PFSK-1 (cell line): Measurements from ENCODE around the gene BRSK2.

ENCODE experiments used
- FOXP2 ChIP-seq: optimal IDR thresholded peaks from 2 replicates; pipeline ENCODE3; 2011; ENCODE audit warnings: borderline replicate concordance, control low read depth, inconsistent platforms; ENCODE audit not compliant: insufficient read depth; ENCODE audit errors: extremely low read length, extremely low read depth
- POLR2AphosphoS5 ChIP-seq: IDR thresholded peaks from 2 replicates; pipeline ENCODE4 v1.6.1; 2012; ENCODE audit warnings: low read depth, mild to moderate bottlenecking, control low read depth, low read length, moderate library complexity
- REST ChIP-seq, 2 experiments: IDR thresholded peaks; 2 replicates each; pipeline versions ENCODE4 v1.6.1 to v1.8.0; 2011 to 2012; ENCODE audit warnings: low read depth in 2 of 2, low read length in 2 of 2, control low read depth in 1 of 2, inconsistent platforms in 1 of 2, mild to moderate bottlenecking in 1 of 2, moderate library complexity in 1 of 2; ENCODE audit not compliant: insufficient read depth in 1 of 2
- SIN3A ChIP-seq: IDR thresholded peaks from 2 replicates; pipeline ENCODE4 v1.6.1; 2012; ENCODE audit warnings: mild to moderate bottlenecking, low read length, moderate library complexity, borderline replicate concordance; ENCODE audit not compliant: insufficient read depth
- TAF1 ChIP-seq: IDR thresholded peaks from 2 replicates; pipeline ENCODE4 v1.6.1; 2012; ENCODE audit warnings: low read length, control low read depth, borderline replicate concordance; ENCODE audit not compliant: insufficient read depth

BRSK2 gene

GRCh38 chr11:1368966-1369365 is 20.8 kb upstream of the BRSK2 start:
- TF ChIP-seq TAF1 (no peak), POLR2AphosphoS5 (no peak)

- no peak for TF ChIP-seq REST (IDR thresholded peaks at IDR 0.05; ENCODE audit: insufficient read depth in 1 of 2, low read depth in 2 of 2, low read length in 2 of 2)
Observed at GRCh38 chr11:1369371-1370005, 20.2 kb upstream of the BRSK2 start.

GRCh38 chr11:1370186-1371025 is 19.3 kb upstream of the BRSK2 start:
- TF ChIP-seq SIN3A, result no peak
- no peak for TF ChIP-seq FOXP2
- TF ChIP-seq POLR2AphosphoS5, result no peak
- no peak for TF ChIP-seq TAF1
- TF ChIP-seq REST (IDR thresholded peaks at IDR 0.05; ENCODE audit: insufficient read depth in 1 of 2, low read depth in 2 of 2, low read length in 2 of 2), result no peak

- no peak for TF ChIP-seq POLR2AphosphoS5
Observed at GRCh38 chr11:1371026-1371325, 18.8 kb upstream of the BRSK2 start.

GRCh38 chr11:1371377-1371776 is 18.4 kb upstream of the BRSK2 start:
- TF ChIP-seq SIN3A, result no peak
- TF ChIP-seq TAF1, result no peak
- TF ChIP-seq REST (IDR thresholded peaks at IDR 0.05; ENCODE audit: insufficient read depth in 1 of 2, low read depth in 2 of 2, low read length in 2 of 2), result no peak
- no peak for TF ChIP-seq FOXP2
- TF ChIP-seq POLR2AphosphoS5, result no peak

GRCh38 chr11:1371836-1372465 is 17.8 kb upstream of the BRSK2 start:
- TF ChIP-seq POLR2AphosphoS5 (no peak), SIN3A (no peak), FOXP2 (no peak), REST (IDR thresholded peaks at IDR 0.05; ENCODE audit: insufficient read depth in 1 of 2, low read depth in 2 of 2, low read length in 2 of 2) (no peak), TAF1 (no peak)
